RWPE2 (cell line): ENCODE measurements around the gene MYH7.
A peak's percentile ranks its signal among the peaks of the same experiment; 100 is the strongest.

Experiments used
- ATAC-seq: fragments of 200-7000 bp; cut with Tn5 transposase; 3 replicates; pipeline ENCODE4 v1.9.1; 2021; ENCODE audit warnings: low read depth
- DNase-seq: peaks from one replicate; pipeline ENCODE4 v3.0.0-alpha.2; 2020; ENCODE audit warnings: low spot score
- H3K27ac ChIP-seq: fragments of 450-650 bp; 2 replicates; pipeline ENCODE4 v1.5.1; 2017; ENCODE audit warnings: mild to moderate bottlenecking; ENCODE audit not compliant: poor library complexity, severe bottlenecking
- H3K27me3 ChIP-seq: fragments of 250-450 bp; sonication (Bioruptor Pico); 2 replicates; pipeline ENCODE4 v1.5.1; 2021; ENCODE audit warnings: mild to moderate bottlenecking, moderate library complexity; ENCODE audit not compliant: insufficient read depth, poor library complexity, severe bottlenecking
- H3K36me3 ChIP-seq: fragments of 250-450 bp; sonication (Bioruptor Pico); 2 replicates; pipeline ENCODE4 v1.5.1; 2020; ENCODE audit warnings: low read depth, mild to moderate bottlenecking, moderate library complexity
- H3K4me1 ChIP-seq: fragments of 250-450 bp; sonication (Bioruptor Pico); 2 replicates; pipeline ENCODE4 v1.5.1; 2021; ENCODE audit warnings: mild to moderate bottlenecking, moderate library complexity; ENCODE audit not compliant: insufficient read depth, poor library complexity, severe bottlenecking
- H3K4me3 ChIP-seq: fragments of 250-450 bp; sonication (Bioruptor Pico); 2 replicates; pipeline ENCODE4 v1.5.1; 2021; ENCODE audit warnings: mild to moderate bottlenecking, moderate library complexity; ENCODE audit not compliant: severe bottlenecking
- H3K9me3 ChIP-seq: fragments of 250-450 bp; sonication (Bioruptor Pico); 2 replicates; pipeline ENCODE4 v1.5.1; 2021; ENCODE audit warnings: mild to moderate bottlenecking, moderate library complexity; ENCODE audit not compliant: severe bottlenecking
- TF ChIP-seq, protein P1 (sequence below): fragments of 450-650 bp; IDR thresholded peaks from one replicate; pipeline ENCODE4 v1.5.1; 2017; ENCODE audit warnings: mild to moderate bottlenecking, moderate library complexity; ENCODE audit not compliant: poor library complexity, severe bottlenecking

Gene MYH7

DNA sequence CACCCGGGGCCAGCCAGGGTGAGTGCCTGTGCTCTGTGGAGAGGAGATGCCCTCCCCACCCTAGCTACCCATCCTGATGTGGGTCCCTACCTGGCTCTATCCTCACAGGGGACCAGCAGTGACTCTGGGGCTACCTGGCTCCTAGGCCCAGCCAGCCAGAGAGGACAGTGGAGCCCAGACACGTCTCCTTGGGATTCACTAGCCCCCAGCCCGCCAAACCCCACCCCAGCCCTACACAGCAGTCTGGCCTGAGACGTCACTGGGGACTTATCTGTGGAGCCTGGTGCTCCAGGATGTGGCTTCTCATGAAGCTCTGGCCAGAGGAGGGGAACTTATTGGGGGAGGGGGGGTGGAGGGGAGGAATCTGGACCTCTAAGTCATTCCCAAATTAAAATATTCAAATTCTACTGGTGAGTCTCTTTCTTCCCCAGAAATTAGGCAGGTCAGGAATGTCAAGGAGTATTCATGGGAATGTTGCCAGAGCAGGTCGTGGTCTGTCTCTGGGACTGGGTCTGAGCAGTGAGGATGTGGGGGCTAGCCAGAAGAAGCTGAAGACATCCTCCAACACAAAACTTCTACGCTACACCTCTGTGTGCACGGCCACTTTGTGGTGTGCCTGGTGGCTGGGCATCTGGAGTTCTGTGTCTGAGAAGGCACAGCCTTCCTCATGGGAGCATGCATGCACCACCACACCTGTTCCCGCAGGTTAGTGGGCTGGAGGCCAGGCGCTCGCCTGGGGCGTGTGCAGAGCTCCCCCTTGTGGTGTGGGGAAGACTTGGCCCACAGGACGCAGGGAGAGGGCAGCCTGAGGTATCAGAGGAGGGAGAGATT, 55.9 kb downstream of the MYH7 start:
- Histone ChIP-seq H3K36me3 (no peaks in the 10 kb centered on the region), H3K4me1 (no peaks in the 10 kb centered on the region), H3K9me3 (no peaks in the 10 kb centered on the region), H3K27me3 (no peaks in the 10 kb centered on the region), H3K27ac (no peak overlapping the region), H3K4me3 (no peak overlapping the region)
- ATAC-seq (peak; percentile 88), DNase-seq (peak; percentile 78)
- TF ChIP-seq, protein P1, sequence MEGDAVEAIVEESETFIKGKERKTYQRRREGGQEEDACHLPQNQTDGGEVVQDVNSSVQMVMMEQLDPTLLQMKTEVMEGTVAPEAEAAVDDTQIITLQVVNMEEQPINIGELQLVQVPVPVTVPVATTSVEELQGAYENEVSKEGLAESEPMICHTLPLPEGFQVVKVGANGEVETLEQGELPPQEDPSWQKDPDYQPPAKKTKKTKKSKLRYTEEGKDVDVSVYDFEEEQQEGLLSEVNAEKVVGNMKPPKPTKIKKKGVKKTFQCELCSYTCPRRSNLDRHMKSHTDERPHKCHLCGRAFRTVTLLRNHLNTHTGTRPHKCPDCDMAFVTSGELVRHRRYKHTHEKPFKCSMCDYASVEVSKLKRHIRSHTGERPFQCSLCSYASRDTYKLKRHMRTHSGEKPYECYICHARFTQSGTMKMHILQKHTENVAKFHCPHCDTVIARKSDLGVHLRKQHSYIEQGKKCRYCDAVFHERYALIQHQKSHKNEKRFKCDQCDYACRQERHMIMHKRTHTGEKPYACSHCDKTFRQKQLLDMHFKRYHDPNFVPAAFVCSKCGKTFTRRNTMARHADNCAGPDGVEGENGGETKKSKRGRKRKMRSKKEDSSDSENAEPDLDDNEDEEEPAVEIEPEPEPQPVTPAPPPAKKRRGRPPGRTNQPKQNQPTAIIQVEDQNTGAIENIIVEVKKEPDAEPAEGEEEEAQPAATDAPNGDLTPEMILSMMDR = peak; percentile 97

DNA sequence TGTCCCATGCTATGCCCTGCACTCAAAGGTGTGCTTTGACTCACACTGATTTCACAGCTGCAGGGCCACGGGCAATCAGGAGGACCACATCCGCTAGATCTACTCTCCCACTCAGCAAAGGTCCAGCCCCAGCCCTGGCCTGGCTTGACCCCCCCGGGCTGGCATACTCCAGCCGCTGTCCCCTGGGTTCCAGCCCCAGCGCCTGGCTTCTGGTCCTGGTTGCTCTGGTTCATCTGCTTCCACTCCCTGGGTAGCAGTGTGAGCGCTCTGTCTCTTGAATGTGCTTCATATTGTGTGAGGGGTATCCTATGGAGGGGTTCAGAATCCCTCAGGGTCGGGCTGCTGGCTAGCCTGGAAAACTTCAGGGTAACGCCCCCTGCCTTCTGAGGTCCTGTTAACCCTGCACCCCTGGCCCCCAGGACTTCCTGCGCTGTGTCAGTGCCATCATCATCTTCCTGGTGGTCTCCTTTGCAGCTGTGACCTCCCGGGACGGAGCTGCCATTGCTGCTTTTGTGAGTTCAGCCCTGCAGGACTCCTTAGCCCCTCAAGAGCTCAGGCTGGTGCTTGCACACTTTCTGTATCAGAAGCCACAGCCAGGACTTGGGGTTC, 56.7 kb downstream of the MYH7 start:
- Histone ChIP-seq H3K27me3 (no peaks in the 10 kb centered on the region), H3K36me3 (no peaks in the 10 kb centered on the region), H3K4me1 (no peaks in the 10 kb centered on the region), H3K9me3 (no peaks in the 10 kb centered on the region), H3K4me3 (no peak overlapping the region), H3K27ac (no peak overlapping the region)
- DNase-seq (no peak), ATAC-seq (no peak)
- TF ChIP-seq, protein P1 = no peak

DNA sequence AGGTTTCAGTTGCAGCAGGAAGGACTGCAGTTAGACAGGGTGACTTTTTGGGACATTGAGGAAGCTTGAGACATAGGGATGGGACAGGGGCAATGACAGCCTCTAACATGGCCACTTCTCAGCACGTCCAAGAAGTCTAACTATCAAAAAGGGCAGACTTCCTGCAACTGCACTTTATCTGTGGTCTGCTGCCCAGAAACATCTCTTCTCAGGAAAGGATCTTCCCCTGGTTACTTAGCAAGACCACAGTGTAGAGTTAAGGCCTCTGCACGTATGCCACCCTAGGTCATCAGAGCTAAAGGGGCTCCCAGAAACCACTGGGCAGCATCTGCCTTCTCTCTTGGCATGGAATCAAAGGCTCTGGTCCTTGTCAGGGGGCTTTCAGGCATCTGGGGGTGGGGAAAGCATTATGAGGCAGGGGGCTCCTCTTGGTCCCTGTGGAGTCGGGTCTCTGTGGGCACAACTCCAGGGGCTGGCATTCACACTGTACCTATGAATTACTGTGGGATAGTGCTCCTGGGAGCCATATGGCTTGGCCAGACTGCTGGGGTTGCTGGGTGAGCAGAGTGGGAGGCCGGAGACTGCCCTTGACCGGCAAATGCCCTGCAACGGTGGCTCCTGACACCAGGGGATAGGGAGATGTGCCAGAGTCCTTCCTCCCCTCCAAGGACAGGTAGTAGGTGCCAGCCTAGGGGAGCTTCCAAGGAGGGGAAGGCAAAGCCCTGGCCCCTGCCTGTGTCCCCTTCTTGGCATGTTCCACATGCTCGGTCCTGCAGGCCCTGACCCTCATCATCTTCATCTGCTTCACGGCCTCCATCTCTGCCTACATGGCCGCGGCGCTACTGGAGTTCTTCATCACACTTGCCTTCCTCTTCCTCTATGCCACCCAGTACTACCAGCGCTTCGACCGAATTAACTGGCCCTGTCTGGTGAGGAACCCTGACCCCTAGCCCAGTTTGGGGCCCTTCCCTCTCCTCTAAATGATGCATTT, 57.6 kb downstream of the MYH7 start:
- DNase-seq (no peak), ATAC-seq (no peak)
- no peaks in the 10 kb centered on the region for H3K36me3 ChIP-seq
- TF ChIP-seq, protein P1 = no peak
- H3K27me3 ChIP-seq = no peaks in the 10 kb centered on the region
- no peaks in the 10 kb centered on the region for H3K4me1 ChIP-seq
- no peak overlapping the region for H3K27ac ChIP-seq
- no peaks in the 10 kb centered on the region for H3K9me3 ChIP-seq
- H3K4me3 ChIP-seq = no peak overlapping the region

DNA sequence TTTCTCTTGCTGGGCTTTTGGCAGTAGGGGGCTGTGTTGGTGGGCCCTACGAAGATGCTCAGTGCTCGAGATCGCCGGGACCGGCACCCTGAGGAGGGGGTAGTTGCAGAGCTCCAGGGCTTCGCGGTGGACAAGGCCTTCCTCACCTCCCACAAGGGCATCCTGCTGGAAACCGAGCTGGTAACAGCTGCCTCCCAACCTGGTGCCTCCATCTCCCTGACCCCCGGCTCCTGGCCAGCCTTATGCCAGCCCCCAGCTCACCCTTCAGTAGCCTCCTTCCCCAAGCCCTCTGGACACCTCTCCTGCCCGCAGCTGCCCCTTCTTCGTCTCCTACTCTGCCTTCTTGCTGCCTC, 58.3 kb downstream of the MYH7 start:
- no peak overlapping the region for H3K4me3 ChIP-seq
- no peaks in the 10 kb centered on the region for H3K4me1 ChIP-seq
- H3K27me3 ChIP-seq = no peaks in the 10 kb centered on the region
- H3K36me3 ChIP-seq = no peaks in the 10 kb centered on the region
- H3K27ac ChIP-seq = no peak overlapping the region
- no peaks in the 10 kb centered on the region for H3K9me3 ChIP-seq
- ATAC-seq = no peak
- no peak for DNase-seq
- TF ChIP-seq, protein P1 = no peak
